NCI-H1436 (cell line): Measurements from ENCODE around the gene AKT3.
A peak's percentile ranks its signal among the peaks of the same experiment; 100 is the strongest.
"Not testable (repeated sequence)": the region's sequence is repeated elsewhere in the genome, so short reads cannot be mapped to it uniquely, and the experiment has no call there.

Experiments used
- DNase-seq: peaks from one replicate; lab custom pipeline; 2025; lab: John Stamatoyannopoulos, UW

Gene AKT3

GRCh38 chr1:243597383-243597782, 252.7 kb downstream of the AKT3 start:
- no peak for DNase-seq

GRCh38 chr1:243596431-243597062, 253.5 kb downstream of the AKT3 start:
- DNase-seq = no peak

GRCh38 chr1:243595527-243596210, 254.4 kb downstream of the AKT3 start:
- DNase-seq = no peak

- DNase-seq = no peak
Measured at GRCh38 chr1:243594455-243594854, 255.6 kb downstream of the AKT3 start.

- not testable (repeated sequence) for DNase-seq
Measured at GRCh38 chr1:243589286-243589685, 260.8 kb downstream of the AKT3 start.

- no peak for DNase-seq
Measured at GRCh38 chr1:243587823-243588560, 262.1 kb downstream of the AKT3 start.

- DNase-seq = no peak
Measured at GRCh38 chr1:243587285-243587684, 262.8 kb downstream of the AKT3 start.

- DNase-seq = no peak
Measured at GRCh38 chr1:243585982-243586381, 264.1 kb downstream of the AKT3 start.

- no peak for DNase-seq
Measured at GRCh38 chr1:243582326-243582725, 267.7 kb downstream of the AKT3 start.

GRCh38 chr1:243580984-243581383, 269.1 kb downstream of the AKT3 start:
- DNase-seq = no peak

- DNase-seq = no peak
Measured at GRCh38 chr1:243580072-243580471, 270.0 kb downstream of the AKT3 start.

GRCh38 chr1:243575070-243575469, 275.0 kb downstream of the AKT3 start:
- DNase-seq = peak; percentile 55

GRCh38 chr1:243572940-243573339, 277.1 kb downstream of the AKT3 start:
- no peak for DNase-seq

- no peak for DNase-seq
Measured at GRCh38 chr1:243568793-243569192, 281.2 kb downstream of the AKT3 start.

- DNase-seq = no peak
Measured at GRCh38 chr1:243564814-243565213, 285.2 kb downstream of the AKT3 start.

GRCh38 chr1:243563732-243564131, 286.3 kb downstream of the AKT3 start:
- DNase-seq = no peak

GRCh38 chr1:243562473-243562872, 287.6 kb downstream of the AKT3 start:
- no peak for DNase-seq

- no peak for DNase-seq
Measured at GRCh38 chr1:243561588-243562319, 288.3 kb downstream of the AKT3 start.

GRCh38 chr1:243559575-243560162, 290.4 kb downstream of the AKT3 start:
- DNase-seq = no peak

GRCh38 chr1:243558576-243558975, 291.5 kb downstream of the AKT3 start:
- no peak for DNase-seq

- no peak for DNase-seq
Measured at GRCh38 chr1:243557866-243558265, 292.2 kb downstream of the AKT3 start.

- DNase-seq = no peak
Measured at GRCh38 chr1:243554686-243555085, 295.4 kb downstream of the AKT3 start.
